ENCODE data around the gene MACC1. TPM values are rescaled to one million over a fixed set of nuclear protein-coding genes. Genes with fewer than 3 reads are reported as not detected.
"Not testable (repeated sequence)": the region's sequence is repeated elsewhere in the genome, so short reads cannot be mapped to it uniquely, and the experiment has no call there.

The MACC1 gene
- total RNA-seq, 3 donors from 2014 or later (not counting 1 experiment from before 2014, with no cell fraction given), result 0.09 to 0.45 (median 0.26) TPM

- no peak for ATAC-seq
- TF ChIP-seq, protein P1, sequence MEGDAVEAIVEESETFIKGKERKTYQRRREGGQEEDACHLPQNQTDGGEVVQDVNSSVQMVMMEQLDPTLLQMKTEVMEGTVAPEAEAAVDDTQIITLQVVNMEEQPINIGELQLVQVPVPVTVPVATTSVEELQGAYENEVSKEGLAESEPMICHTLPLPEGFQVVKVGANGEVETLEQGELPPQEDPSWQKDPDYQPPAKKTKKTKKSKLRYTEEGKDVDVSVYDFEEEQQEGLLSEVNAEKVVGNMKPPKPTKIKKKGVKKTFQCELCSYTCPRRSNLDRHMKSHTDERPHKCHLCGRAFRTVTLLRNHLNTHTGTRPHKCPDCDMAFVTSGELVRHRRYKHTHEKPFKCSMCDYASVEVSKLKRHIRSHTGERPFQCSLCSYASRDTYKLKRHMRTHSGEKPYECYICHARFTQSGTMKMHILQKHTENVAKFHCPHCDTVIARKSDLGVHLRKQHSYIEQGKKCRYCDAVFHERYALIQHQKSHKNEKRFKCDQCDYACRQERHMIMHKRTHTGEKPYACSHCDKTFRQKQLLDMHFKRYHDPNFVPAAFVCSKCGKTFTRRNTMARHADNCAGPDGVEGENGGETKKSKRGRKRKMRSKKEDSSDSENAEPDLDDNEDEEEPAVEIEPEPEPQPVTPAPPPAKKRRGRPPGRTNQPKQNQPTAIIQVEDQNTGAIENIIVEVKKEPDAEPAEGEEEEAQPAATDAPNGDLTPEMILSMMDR (IDR thresholded peaks at IDR 0.05), result no peak
- H3K36me3 Mint-ChIP-seq, result no peaks in the 10 kb centered on the region
- H3K27me3 Mint-ChIP-seq (ENCODE audit: low read depth in 2 of 2), result no peaks in the 10 kb centered on the region
- peaks cover 4% of the 10 kb centered on the region for H3K9me3 ChIP-seq (ENCODE audit: control insufficient read depth, insufficient read depth, low read length)
- no peaks in the 10 kb centered on the region for H3K4me1 ChIP-seq (ENCODE audit: control insufficient read depth, insufficient read depth, low read length)
- no peak overlapping the region for H3K4me3 Mint-ChIP-seq
- H3K9me3 Mint-ChIP-seq, result peaks cover 6 to 7% of the 10 kb centered on the region in 2 donors
- 90% methylated on average over 6 of the region's 6 CpGs for WGBS (ENCODE audit: insufficient coverage)
- no peak for DNase-seq
- H3K27ac Mint-ChIP-seq, result no peak overlapping the region
- no peak overlapping the region for H3K27ac ChIP-seq (ENCODE audit: low read length)
- no peak overlapping the region for H3K4me3 ChIP-seq (ENCODE audit: low read length)
- intact Hi-C loops (cut with micrococcal nuclease), result no loop called here
- no peaks in the 10 kb centered on the region for H3K27me3 ChIP-seq (ENCODE audit: control insufficient read depth, insufficient read depth, low read length)
- no peaks in the 10 kb centered on the region for H3K4me1 Mint-ChIP-seq
- H3K36me3 ChIP-seq (ENCODE audit: control insufficient read depth, insufficient read depth, low read length), result no peaks in the 10 kb centered on the region
Observed at GRCh38 chr7:20208651-20209307, 8.4 kb downstream of the MACC1 start.

DNA sequence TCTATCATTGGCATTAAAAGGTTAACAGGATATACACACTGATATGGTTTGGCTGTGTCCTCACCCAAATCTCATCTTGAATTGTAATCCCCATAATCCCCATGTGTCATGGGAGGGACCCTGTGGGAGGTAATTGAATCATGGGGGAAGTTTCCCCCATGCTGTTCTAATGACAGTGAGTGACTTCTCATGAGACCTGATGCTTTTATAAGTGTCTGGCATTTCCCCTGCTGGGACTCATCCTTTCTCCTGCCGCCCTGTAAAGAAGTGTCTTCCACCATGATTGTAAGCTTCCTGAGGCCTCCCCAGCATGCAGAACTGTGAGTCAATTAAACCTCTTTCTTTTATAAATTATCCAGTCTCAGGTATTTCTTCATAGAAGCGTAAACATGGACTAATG lies 9.4 kb downstream of the MACC1 start:
- DNase-seq; H3K4me3 Mint-ChIP-seq; H3K9me3 Mint-ChIP-seq; H3K27ac ChIP-seq (ENCODE audit: low read length); H3K27me3 ChIP-seq (ENCODE audit: control insufficient read depth, insufficient read depth, low read length); intact Hi-C loops (cut with micrococcal nuclease); H3K4me1 Mint-ChIP-seq; H3K4me1 ChIP-seq (ENCODE audit: control insufficient read depth, insufficient read depth, low read length); H3K36me3 ChIP-seq (ENCODE audit: control insufficient read depth, insufficient read depth, low read length); H3K36me3 Mint-ChIP-seq; H3K27me3 Mint-ChIP-seq (ENCODE audit: low read depth in 2 of 2); ATAC-seq; H3K27ac Mint-ChIP-seq; H3K4me3 ChIP-seq (ENCODE audit: low read length); H3K9me3 ChIP-seq (ENCODE audit: control insufficient read depth, insufficient read depth, low read length): not testable (repeated sequence)
- 80% methylated on average over 2 of the region's 2 CpGs for WGBS (ENCODE audit: insufficient coverage)

- H3K4me1 Mint-ChIP-seq, result peaks cover 0 to 3% of the 10 kb centered on the region in 2 donors
- ATAC-seq (no peak), DNase-seq (no peak)
- Histone ChIP-seq H3K4me3 (ENCODE audit: low read length) (no peak overlapping the region), H3K4me1 (ENCODE audit: control insufficient read depth, insufficient read depth, low read length) (no peaks in the 10 kb centered on the region), H3K27me3 (ENCODE audit: control insufficient read depth, insufficient read depth, low read length) (no peaks in the 10 kb centered on the region), H3K9me3 (ENCODE audit: control insufficient read depth, insufficient read depth, low read length) (peaks cover 4% of the 10 kb centered on the region), H3K36me3 (ENCODE audit: control insufficient read depth, insufficient read depth, low read length) (no peaks in the 10 kb centered on the region), H3K27ac (ENCODE audit: low read length) (no peak overlapping the region)
- TF ChIP-seq, protein P1 (IDR thresholded peaks at IDR 0.05), result no peak
- intact Hi-C loops (cut with micrococcal nuclease), result no loop called here
- H3K27ac Mint-ChIP-seq, result no peak overlapping the region
- H3K36me3 Mint-ChIP-seq, result no peaks in the 10 kb centered on the region
- H3K4me3 Mint-ChIP-seq, result no peak overlapping the region
- WGBS (ENCODE audit: insufficient coverage), result 92% methylated on average over 2 of the region's 2 CpGs
- H3K27me3 Mint-ChIP-seq (ENCODE audit: low read depth in 2 of 2), result no peaks in the 10 kb centered on the region
- peaks cover 6 to 7% of the 10 kb centered on the region in 2 donors for H3K9me3 Mint-ChIP-seq
Observed at GRCh38 chr7:20206104-20206896, 10.9 kb downstream of the MACC1 start.

- DNase-seq (no peak), ATAC-seq (no peak)
- no peak overlapping the region for H3K4me3 Mint-ChIP-seq
Observed at GRCh38 chr7:20203316-20203715, 13.9 kb downstream of the MACC1 start.

More at GRCh38 chr7:20203316-20203715, 13.9 kb downstream of the MACC1 start:
- no peaks in the 10 kb centered on the region for H3K36me3 Mint-ChIP-seq
- H3K4me3 ChIP-seq (ENCODE audit: low read length), result no peak overlapping the region
- no peaks in the 10 kb centered on the region for H3K4me1 ChIP-seq (ENCODE audit: control insufficient read depth, insufficient read depth, low read length)
- H3K9me3 Mint-ChIP-seq, result peaks cover 5 to 7% of the 10 kb centered on the region in 2 donors
- TF ChIP-seq, protein P1 (IDR thresholded peaks at IDR 0.05), result no peak
- no peaks in the 10 kb centered on the region for H3K27me3 ChIP-seq (ENCODE audit: control insufficient read depth, insufficient read depth, low read length)
- H3K4me1 Mint-ChIP-seq, result peaks cover 0 to 9% of the 10 kb centered on the region in 2 donors
- no peak overlapping the region for H3K27ac Mint-ChIP-seq
- no peaks in the 10 kb centered on the region for H3K27me3 Mint-ChIP-seq (ENCODE audit: low read depth in 2 of 2)
- H3K36me3 ChIP-seq (ENCODE audit: control insufficient read depth, insufficient read depth, low read length), result no peaks in the 10 kb centered on the region
- intact Hi-C loops (cut with micrococcal nuclease), result no loop called here
- no peak overlapping the region for H3K27ac ChIP-seq (ENCODE audit: low read length)
- WGBS (ENCODE audit: insufficient coverage), result 88% methylated on average over 4 of the region's 4 CpGs
- no peaks in the 10 kb centered on the region for H3K9me3 ChIP-seq (ENCODE audit: control insufficient read depth, insufficient read depth, low read length)
